GM12891 (cell line): ENCODE data around the gene TCEAL1.

Experiments used
- POLR2A ChIP-seq: IDR thresholded peaks from 2 replicates; pipeline ENCODE4 v1.6.1; 2011; ENCODE audit warnings: low read depth, low read length, control low read depth
- POLR2AphosphoS5 ChIP-seq: IDR thresholded peaks from 2 replicates; pipeline ENCODE4 v1.6.1; 2011; ENCODE audit warnings: low read depth, low read length, control low read depth
- TAF1 ChIP-seq: IDR thresholded peaks from 2 replicates; pipeline ENCODE4 v1.6.1; 2011; ENCODE audit warnings: low read depth, low read length, control low read depth

GRCh38 chrX:103666202-103667107, 37.7 kb downstream of the TCEAL1 start:
- TF ChIP-seq POLR2AphosphoS5, result no peak
- TF ChIP-seq POLR2A, result no peak
- TF ChIP-seq TAF1, result no peak
